HepG2 (cell line): ENCODE data around the gene SLC41A1. TPM values are rescaled to one million over a fixed set of nuclear protein-coding genes. Genes with fewer than 3 reads are reported as not detected.

ENCODE experiments used
- ATAC-seq: fragments of 200-7000 bp; cut with Tn5 transposase; 3 replicates; pipeline ENCODE4 v1.9.1; 2020; ENCODE audit warnings: mild to moderate bottlenecking, moderate library complexity
- BruUV-seq: library from RNA; stranded (reverse); fragments of 400-500 nt; replicated peaks from 2 replicates; lab custom pipeline; 2021; lab: Mats Ljungman, UMichigan
- CTCF ChIA-PET: fragments of 300-600 bp; formaldehyde crosslinking; extraction: SDS; loops from one replicate; lab custom pipeline; 2021; ENCODE audit warnings: low total read pairs, inconsistent platforms, low intra/inter-chr PET ratio; lab: Yijun Ruan, JAX
- POLR2A ChIA-PET: fragments of 350-600 bp; sonication (Branson Sonifier 250); formaldehyde crosslinking; loops from one replicate; lab custom pipeline; 2020; ENCODE audit warnings: antibody characterized with exemption, inconsistent platforms; lab: Yijun Ruan, JAX
- DNase-seq: peaks from one replicate; pipeline ENCODE4 v3.0.0-alpha.2; 2015; ENCODE audit warnings: low spot score
- FAIRE-seq: peaks from 3 replicates; lab custom pipeline; 2011; peaks lifted over from hg19 to GRCh38; lab: Jason Lieb, UNC
- H2AFZ ChIP-seq: one replicate; pipeline ENCODE4 v1.6.1; 2011; ENCODE audit warnings: low read length, inconsistent platforms
- H3K27ac ChIP-seq: fragments of 300-600 bp; 3 replicates; pipeline ENCODE4 v1.8.0; 2011; ENCODE audit warnings: mixed run types, mild to moderate bottlenecking, mixed read lengths, low read length, inconsistent platforms; ENCODE audit not compliant: insufficient read depth; ENCODE audit errors: extremely low read length
- H3K27me3 ChIP-seq, 2 experiments: fragments of 200-600 bp in 1 of 2; 2 replicates in 1 of 2; 3 replicates in 1 of 2; pipeline versions ENCODE4 v1.6.0 to v1.8.0; 2011; ENCODE audit warnings: low read length in 2 of 2, mild to moderate bottlenecking in 2 of 2, moderate library complexity in 2 of 2, inconsistent platforms in 1 of 2; ENCODE audit not compliant: insufficient read depth in 2 of 2, control insufficient read depth in 1 of 2
- H3K36me3 ChIP-seq, 2 experiments: fragments of 200-600 bp in 1 of 2; replicated peaks in 1 of 2; 2 replicates in 1 of 2; 3 replicates in 1 of 2; pipeline versions ENCODE4 v1.5.1 to v1.8.0; 2011; ENCODE audit warnings: low read length in 2 of 2, inconsistent platforms in 1 of 2; ENCODE audit not compliant: insufficient read depth in 2 of 2, control insufficient read depth in 1 of 2
- H3K4me1 ChIP-seq: 2 replicates; pipeline ENCODE4 v1.5.1; 2012; ENCODE audit warnings: low read length, inconsistent platforms; ENCODE audit not compliant: insufficient read depth
- H3K4me2 ChIP-seq: 2 replicates; pipeline ENCODE4 v1.6.0; 2011; ENCODE audit warnings: low read depth, low read length, inconsistent platforms
- H3K4me3 ChIP-seq, 3 experiments: fragments of 200-600 bp in 1 of 3; sonication (generic), shearing (Covaris generic) in 1 of 3; replicated peaks in 1 of 3; 2 replicates each; pipeline ENCODE4 v1.5.1; 2011 to 2016; ENCODE audit warnings: low read length in 3 of 3, inconsistent platforms in 2 of 3, low read depth in 2 of 3, mild to moderate bottlenecking in 2 of 3, control low read depth in 1 of 3, mixed read lengths in 1 of 3; ENCODE audit not compliant: insufficient read depth in 1 of 3
- H3K79me2 ChIP-seq: one replicate; pipeline ENCODE4 v1.6.1; 2011; ENCODE audit warnings: low read length, inconsistent platforms; ENCODE audit not compliant: insufficient read depth
- H3K9ac ChIP-seq: 2 replicates; pipeline ENCODE4 v1.6.0; 2011; ENCODE audit warnings: mild to moderate bottlenecking, low read depth, low read length, inconsistent platforms; ENCODE audit not compliant: insufficient read depth
- H3K9me3 ChIP-seq: 2 replicates; pipeline ENCODE4 v1.5.1; 2012; ENCODE audit warnings: mild to moderate bottlenecking, low read length
- H4K20me1 ChIP-seq: 2 replicates; pipeline ENCODE4 v1.6.0; 2011; ENCODE audit warnings: inconsistent platforms, mild to moderate bottlenecking, low read length, moderate library complexity; ENCODE audit not compliant: insufficient read depth
- CHD4 ChIP-seq: fragments of 200-600 bp; sonication (generic); IDR thresholded peaks from 2 replicates; pipeline ENCODE4 v1.7.0; 2017; ENCODE audit warnings: mild to moderate bottlenecking, low read length, borderline replicate concordance
- EED ChIP-seq: sonication (generic); formaldehyde crosslinking; IDR thresholded peaks from 2 replicates; pipeline ENCODE4 v1.5.0; 2020; ENCODE audit warnings: mild to moderate bottlenecking, missing genetic modification reagents
- EZH2 ChIP-seq: conservative IDR thresholded peaks from 2 replicates; pipeline ENCODE4 v1.6.1; 2012; ENCODE audit warnings: mild to moderate bottlenecking, low read depth, low read length, moderate library complexity
- HHEX ChIP-seq: IDR thresholded peaks from 2 replicates; pipeline ENCODE4 v1.6.1; 2016; ENCODE audit warnings: control low read depth
- HNRNPL ChIP-seq: fragments of 200-400 bp; formaldehyde crosslinking; IDR thresholded peaks from 2 replicates; pipeline ENCODE4 v1.6.1; 2017; ENCODE audit warnings: mild to moderate bottlenecking, low read depth, low read length
- KDM5B ChIP-seq: sonication (generic); formaldehyde crosslinking; IDR thresholded peaks from 2 replicates; pipeline ENCODE4 v1.4.0; 2020; ENCODE audit warnings: missing genetic modification reagents, mild to moderate bottlenecking, borderline replicate concordance
- RORA ChIP-seq: sonication (generic); formaldehyde crosslinking; IDR thresholded peaks from 2 replicates; pipeline ENCODE4 v1.5.0; 2020; ENCODE audit warnings: mild to moderate bottlenecking, missing genetic modification reagents, moderate library complexity
- SMAD1 ChIP-seq: sonication (generic); formaldehyde crosslinking; IDR thresholded peaks from 2 replicates; pipeline ENCODE4 v1.4.0; 2020; ENCODE audit warnings: missing genetic modification reagents, low read depth, mild to moderate bottlenecking, borderline replicate concordance
- ZIK1 ChIP-seq: sonication (generic); formaldehyde crosslinking; IDR thresholded peaks from 2 replicates; pipeline ENCODE4 v1.5.0; 2020; ENCODE audit warnings: mild to moderate bottlenecking, low read depth, missing genetic modification reagents, borderline replicate concordance
- ZNF367 ChIP-seq: sonication (generic); formaldehyde crosslinking; IDR thresholded peaks from 2 replicates; pipeline ENCODE4 v1.4.0; 2020; ENCODE audit warnings: missing genetic modification reagents, borderline replicate concordance
- ZNF460 ChIP-seq: sonication (generic); formaldehyde crosslinking; IDR thresholded peaks from 2 replicates; pipeline ENCODE4 v1.5.1; 2020; ENCODE audit warnings: missing genetic modification reagents, mild to moderate bottlenecking, borderline replicate concordance
- ZNF496 ChIP-seq: sonication (generic); formaldehyde crosslinking; IDR thresholded peaks from 2 replicates; pipeline ENCODE4 v1.8.1; 2023; ENCODE audit warnings: mild to moderate bottlenecking, moderate library complexity, missing genetic modification reagents; ENCODE audit not compliant: insufficient replicate concordance
- ZNF572 ChIP-seq: sonication (generic); formaldehyde crosslinking; IDR thresholded peaks from 2 replicates; pipeline ENCODE4 v1.5.1; 2020; ENCODE audit warnings: mild to moderate bottlenecking, missing genetic modification reagents
- WGBS: methylation state at CpG from one replicate; pipeline ENCODE4 v1.1.6; 2017; ENCODE audit warnings: low lambda C conversion rate; 5-methylcytosine and 5-hydroxymethylcytosine counted together
- in situ Hi-C: cut with HindIII; loops from 2 replicates; pipeline ENCODE4 v1.10.0; 2017; ENCODE audit warnings: low pct_unique_long_range_greater_than_20kb; ENCODE audit not compliant: extremely low pct_ligation_motif_present
- intact Hi-C: fragments of 100-400 bp; cut with micrococcal nuclease; formaldehyde crosslinking; loops from one replicate; pipeline ENCODE4 v1.10.0; 2022; ENCODE audit not compliant: unreplicated experiment
- polyA plus RNA-seq, 8 experiments: library from polyadenylated mRNA; depleted of rRNA in 3 of 8; stranded (reverse) in 7 of 8; unstranded in 1 of 8; fragments of >200 nt; fragmentation: Illumina TruSeq in 4 of 8; extraction: Trizol in 4 of 8; gene quantifications; 2 replicates each; pipeline versions ENCODE4 v1.2.1 to v1.2.3, GENCODE V29; 2011 to 2016; ENCODE audit warnings: low read depth in 4 of 8, missing spikeins in 1 of 8, mixed read lengths in 1 of 8; ENCODE audit not compliant: insufficient read depth in 1 of 8
- total RNA-seq, 5 experiments: library from RNA; depleted of rRNA; stranded (reverse); fragments of >200 nt; fragmentation: Illumina TruSeq; extraction: Trizol; gene quantifications; 2 replicates each; pipeline ENCODE4 v1.2.3, GENCODE V29; 2016; ENCODE audit warnings: low read depth in 1 of 5
- TF ChIP-seq, protein P1 (sequence below): sonication (generic); formaldehyde crosslinking; IDR thresholded peaks from 2 replicates; pipeline ENCODE4 v1.4.0; 2020; ENCODE audit warnings: missing genetic modification reagents
- TF ChIP-seq, protein P2 (sequence below): sonication (generic); formaldehyde crosslinking; IDR thresholded peaks from 2 replicates; pipeline ENCODE4 v1.4.0; 2020; ENCODE audit warnings: missing genetic modification reagents, borderline replicate concordance

The SLC41A1 gene
- total and polyA plus RNA-seq, 2 of the 13 experiments (the other 11 are each of a cell fraction or from before 2014, with no cell fraction given) = 2.2 to 4.6 TPM

DNA sequence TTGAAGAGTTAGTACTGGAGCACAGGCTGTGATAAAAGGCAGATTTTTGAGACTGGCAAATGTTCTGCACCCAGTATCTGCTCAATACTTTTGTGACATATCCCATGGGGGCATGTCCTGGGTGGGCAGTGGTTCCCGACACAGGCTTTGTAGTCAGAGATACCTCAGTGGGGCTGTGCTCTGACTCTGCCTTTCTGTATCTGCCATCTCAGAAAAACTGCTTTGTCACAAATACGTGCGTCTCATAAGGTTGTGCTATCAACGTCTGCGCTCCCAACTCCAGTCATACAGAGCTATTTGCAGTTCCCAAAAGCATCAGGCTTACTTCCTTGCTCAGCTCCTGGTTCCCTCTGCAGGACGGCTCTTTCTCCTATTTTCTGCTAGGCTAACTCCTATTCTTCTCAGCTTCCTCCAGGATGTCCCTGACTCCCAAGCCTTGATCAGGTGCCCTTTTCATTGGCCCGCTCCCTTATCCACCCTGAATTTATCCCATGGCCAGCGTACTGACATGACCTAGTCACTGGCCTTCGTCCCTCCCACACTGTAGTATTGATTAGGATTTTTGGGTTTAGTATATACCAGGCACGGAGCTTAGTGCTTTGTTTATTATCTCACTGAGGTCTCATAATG lies 25.6 kb downstream of the SLC41A1 start:
- no peaks in the 10 kb centered on the region for H3K9me3 ChIP-seq
- ATAC-seq = no peak
- no peak overlapping the region for H3K27ac ChIP-seq
- H3K4me3 ChIP-seq = no peak overlapping the region
- no peak for FAIRE-seq
- in situ Hi-C loops (no loop called here), intact Hi-C loops (no loop called here)
- no peaks in the 10 kb centered on the region for H4K20me1 ChIP-seq
- no TSS peak for BruUV-seq
- H2AFZ ChIP-seq = no peak overlapping the region
- WGBS = 52% methylated on average over 10 of the region's 10 CpGs
- H3K79me2 ChIP-seq = no peaks in the 10 kb centered on the region
- no peak overlapping the region for H3K4me2 ChIP-seq
- peaks cover 0 to 5% of the 10 kb centered on the region in 2 experiments; a peak in 2 of 5 replicates for H3K27me3 ChIP-seq
- CTCF ChIA-PET = no interaction called here
- DNase-seq = no peak
- POLR2A ChIA-PET = no interaction called here
- H3K36me3 ChIP-seq = no peaks in the 10 kb centered on the region
- TF ChIP-seq EZH2 = no peak
- no peak for TF ChIP-seq ZIK1 (CRISPR knock-in tag)
- TF ChIP-seq SMAD1 = no peak
- TF ChIP-seq HNRNPL = no peak
- no peak for TF ChIP-seq KDM5B (CRISPR knock-in tag)
- no peak for TF ChIP-seq ZNF460 (CRISPR knock-in tag)
- TF ChIP-seq EED (CRISPR knock-in tag) = no peak
- TF ChIP-seq, protein P1, sequence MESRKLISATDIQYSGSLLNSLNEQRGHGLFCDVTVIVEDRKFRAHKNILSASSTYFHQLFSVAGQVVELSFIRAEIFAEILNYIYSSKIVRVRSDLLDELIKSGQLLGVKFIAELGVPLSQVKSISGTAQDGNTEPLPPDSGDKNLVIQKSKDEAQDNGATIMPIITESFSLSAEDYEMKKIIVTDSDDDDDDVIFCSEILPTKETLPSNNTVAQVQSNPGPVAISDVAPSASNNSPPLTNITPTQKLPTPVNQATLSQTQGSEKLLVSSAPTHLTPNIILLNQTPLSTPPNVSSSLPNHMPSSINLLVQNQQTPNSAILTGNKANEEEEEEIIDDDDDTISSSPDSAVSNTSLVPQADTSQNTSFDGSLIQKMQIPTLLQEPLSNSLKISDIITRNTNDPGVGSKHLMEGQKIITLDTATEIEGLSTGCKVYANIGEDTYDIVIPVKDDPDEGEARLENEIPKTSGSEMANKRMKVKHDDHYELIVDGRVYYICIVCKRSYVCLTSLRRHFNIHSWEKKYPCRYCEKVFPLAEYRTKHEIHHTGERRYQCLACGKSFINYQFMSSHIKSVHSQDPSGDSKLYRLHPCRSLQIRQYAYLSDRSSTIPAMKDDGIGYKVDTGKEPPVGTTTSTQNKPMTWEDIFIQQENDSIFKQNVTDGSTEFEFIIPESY = no peak
- no peak for TF ChIP-seq ZNF572 (CRISPR knock-in tag)
- TF ChIP-seq CHD4 = no peak
- TF ChIP-seq HHEX (CRISPR knock-in tag) = no peak
- TF ChIP-seq RORA = no peak
- TF ChIP-seq, protein P2, sequence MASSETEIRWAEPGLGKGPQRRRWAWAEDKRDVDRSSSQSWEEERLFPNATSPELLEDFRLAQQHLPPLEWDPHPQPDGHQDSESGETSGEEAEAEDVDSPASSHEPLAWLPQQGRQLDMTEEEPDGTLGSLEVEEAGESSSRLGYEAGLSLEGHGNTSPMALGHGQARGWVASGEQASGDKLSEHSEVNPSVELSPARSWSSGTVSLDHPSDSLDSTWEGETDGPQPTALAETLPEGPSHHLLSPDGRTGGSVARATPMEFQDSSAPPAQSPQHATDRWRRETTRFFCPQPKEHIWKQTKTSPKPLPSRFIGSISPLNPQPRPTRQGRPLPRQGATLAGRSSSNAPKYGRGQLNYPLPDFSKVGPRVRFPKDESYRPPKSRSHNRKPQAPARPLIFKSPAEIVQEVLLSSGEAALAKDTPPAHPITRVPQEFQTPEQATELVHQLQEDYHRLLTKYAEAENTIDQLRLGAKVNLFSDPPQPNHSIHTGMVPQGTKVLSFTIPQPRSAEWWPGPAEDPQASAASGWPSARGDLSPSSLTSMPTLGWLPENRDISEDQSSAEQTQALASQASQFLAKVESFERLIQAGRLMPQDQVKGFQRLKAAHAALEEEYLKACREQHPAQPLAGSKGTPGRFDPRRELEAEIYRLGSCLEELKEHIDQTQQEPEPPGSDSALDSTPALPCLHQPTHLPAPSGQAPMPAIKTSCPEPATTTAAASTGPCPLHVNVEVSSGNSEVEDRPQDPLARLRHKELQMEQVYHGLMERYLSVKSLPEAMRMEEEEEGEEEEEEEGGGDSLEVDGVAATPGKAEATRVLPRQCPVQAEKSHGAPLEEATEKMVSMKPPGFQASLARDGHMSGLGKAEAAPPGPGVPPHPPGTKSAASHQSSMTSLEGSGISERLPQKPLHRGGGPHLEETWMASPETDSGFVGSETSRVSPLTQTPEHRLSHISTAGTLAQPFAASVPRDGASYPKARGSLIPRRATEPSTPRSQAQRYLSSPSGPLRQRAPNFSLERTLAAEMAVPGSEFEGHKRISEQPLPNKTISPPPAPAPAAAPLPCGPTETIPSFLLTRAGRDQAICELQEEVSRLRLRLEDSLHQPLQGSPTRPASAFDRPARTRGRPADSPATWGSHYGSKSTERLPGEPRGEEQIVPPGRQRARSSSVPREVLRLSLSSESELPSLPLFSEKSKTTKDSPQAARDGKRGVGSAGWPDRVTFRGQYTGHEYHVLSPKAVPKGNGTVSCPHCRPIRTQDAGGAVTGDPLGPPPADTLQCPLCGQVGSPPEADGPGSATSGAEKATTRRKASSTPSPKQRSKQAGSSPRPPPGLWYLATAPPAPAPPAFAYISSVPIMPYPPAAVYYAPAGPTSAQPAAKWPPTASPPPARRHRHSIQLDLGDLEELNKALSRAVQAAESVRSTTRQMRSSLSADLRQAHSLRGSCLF = no peak
- no peak for TF ChIP-seq ZNF496 (CRISPR knock-in tag)
- TF ChIP-seq ZNF367 (CRISPR knock-in tag) = no peak
- H3K4me1 ChIP-seq = no peaks in the 10 kb centered on the region
- H3K9ac ChIP-seq = no peak overlapping the region
